T-helper 2 cell (primary cell): ENCODE data around the gene NUP50.

Experiments used
- DNase-seq, 5 experiments: peaks; one replicate each; pipeline versions ENCODE4 v3.0.0 to v3.0.0-alpha.2; 2012 to 2022

NUP50 gene

GRCh38 chr22:45233386-45233785 lies 69.7 kb downstream of the NUP50 start:
- no peak for DNase-seq

- DNase-seq: no peak
These were observed 70.1 kb downstream of the NUP50 start for GRCh38 chr22:45233827-45234226.

GRCh38 chr22:45235101-45235777 lies 71.5 kb downstream of the NUP50 start:
- peak in 1 of 5 experiments; percentile 35 for DNase-seq

- no peak for DNase-seq
These were observed 72.2 kb downstream of the NUP50 start for GRCh38 chr22:45235851-45236342.

GRCh38 chr22:45237065-45237990 lies 73.6 kb downstream of the NUP50 start:
- DNase-seq: no peak
